ENCODE measurements around the gene RNF182. TPM values are rescaled to one million over a fixed set of nuclear protein-coding genes. Genes with fewer than 3 reads are reported as not detected.
A peak's percentile ranks its signal among the peaks of the same experiment; 100 is the strongest.

Gene RNF182
- total and polyA plus RNA-seq, 9 of the 15 experiments (the other 6 are each of a cell fraction or from before 2014, with no cell fraction given): 12.8 to 22.8 (median 17.5) TPM

DNA sequence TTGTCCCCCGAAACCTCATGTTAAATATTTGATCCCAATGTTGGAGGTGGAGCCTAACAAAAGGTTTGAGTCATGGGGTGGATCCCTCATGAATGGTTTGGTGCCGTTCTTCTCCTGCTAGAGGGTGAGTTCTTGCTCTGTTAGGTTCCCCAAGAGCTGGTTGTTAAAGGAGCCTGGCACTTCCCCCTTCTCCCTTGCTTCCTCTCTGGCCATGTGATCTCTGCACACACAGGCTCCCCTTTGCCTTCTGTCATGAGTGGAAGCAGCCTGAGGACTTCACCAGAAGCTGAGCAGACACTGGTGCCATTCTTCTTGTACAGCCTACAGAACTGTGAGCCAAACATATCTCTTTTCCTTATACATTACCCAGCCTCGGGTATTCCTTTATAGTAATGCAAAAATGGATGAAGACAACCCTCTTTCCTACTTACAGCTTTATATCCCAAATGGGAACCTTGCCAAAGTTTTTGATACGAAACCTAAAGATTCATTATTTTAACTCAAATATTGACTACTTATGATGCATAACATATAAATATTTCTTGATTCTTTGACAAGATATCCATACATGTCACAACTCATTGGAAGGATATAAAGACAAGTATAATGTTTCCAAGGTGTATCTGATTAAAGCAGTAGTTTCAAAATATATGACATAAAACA, 61.0 kb downstream of the RNF182 start (continued):
- TF ChIP-seq, protein P1, sequence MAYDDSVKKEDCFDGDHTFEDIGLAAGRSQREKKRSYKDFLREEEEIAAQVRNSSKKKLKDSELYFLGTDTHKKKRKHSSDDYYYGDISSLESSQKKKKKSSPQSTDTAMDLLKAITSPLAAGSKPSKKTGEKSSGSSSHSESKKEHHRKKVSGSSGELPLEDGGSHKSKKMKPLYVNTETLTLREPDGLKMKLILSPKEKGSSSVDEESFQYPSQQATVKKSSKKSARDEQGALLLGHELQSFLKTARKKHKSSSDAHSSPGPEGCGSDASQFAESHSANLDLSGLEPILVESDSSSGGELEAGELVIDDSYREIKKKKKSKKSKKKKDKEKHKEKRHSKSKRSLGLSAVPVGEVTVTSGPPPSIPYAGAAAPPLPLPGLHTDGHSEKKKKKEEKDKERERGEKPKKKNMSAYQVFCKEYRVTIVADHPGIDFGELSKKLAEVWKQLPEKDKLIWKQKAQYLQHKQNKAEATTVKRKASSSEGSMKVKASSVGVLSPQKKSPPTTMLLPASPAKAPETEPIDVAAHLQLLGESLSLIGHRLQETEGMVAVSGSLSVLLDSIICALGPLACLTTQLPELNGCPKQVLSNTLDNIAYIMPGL (CRISPR knock-in tag; IDR thresholded peaks at IDR 0.05): no peak
- TF ChIP-seq ETV1 (tag; conservative IDR thresholded peaks at IDR 0.05; ENCODE audit: low read depth): peak; percentile 42
- no peak for TF ChIP-seq SMAD1 (IDR thresholded peaks at IDR 0.05; ENCODE audit: low read depth, low read length, partially characterized antibody)
- TF ChIP-seq PHF8 (IDR thresholded peaks at IDR 0.05; ENCODE audit: borderline replicate concordance, low read length): peak; percentile 18; the same call in 1 of the 2 replicates
- TF ChIP-seq, protein P2, sequence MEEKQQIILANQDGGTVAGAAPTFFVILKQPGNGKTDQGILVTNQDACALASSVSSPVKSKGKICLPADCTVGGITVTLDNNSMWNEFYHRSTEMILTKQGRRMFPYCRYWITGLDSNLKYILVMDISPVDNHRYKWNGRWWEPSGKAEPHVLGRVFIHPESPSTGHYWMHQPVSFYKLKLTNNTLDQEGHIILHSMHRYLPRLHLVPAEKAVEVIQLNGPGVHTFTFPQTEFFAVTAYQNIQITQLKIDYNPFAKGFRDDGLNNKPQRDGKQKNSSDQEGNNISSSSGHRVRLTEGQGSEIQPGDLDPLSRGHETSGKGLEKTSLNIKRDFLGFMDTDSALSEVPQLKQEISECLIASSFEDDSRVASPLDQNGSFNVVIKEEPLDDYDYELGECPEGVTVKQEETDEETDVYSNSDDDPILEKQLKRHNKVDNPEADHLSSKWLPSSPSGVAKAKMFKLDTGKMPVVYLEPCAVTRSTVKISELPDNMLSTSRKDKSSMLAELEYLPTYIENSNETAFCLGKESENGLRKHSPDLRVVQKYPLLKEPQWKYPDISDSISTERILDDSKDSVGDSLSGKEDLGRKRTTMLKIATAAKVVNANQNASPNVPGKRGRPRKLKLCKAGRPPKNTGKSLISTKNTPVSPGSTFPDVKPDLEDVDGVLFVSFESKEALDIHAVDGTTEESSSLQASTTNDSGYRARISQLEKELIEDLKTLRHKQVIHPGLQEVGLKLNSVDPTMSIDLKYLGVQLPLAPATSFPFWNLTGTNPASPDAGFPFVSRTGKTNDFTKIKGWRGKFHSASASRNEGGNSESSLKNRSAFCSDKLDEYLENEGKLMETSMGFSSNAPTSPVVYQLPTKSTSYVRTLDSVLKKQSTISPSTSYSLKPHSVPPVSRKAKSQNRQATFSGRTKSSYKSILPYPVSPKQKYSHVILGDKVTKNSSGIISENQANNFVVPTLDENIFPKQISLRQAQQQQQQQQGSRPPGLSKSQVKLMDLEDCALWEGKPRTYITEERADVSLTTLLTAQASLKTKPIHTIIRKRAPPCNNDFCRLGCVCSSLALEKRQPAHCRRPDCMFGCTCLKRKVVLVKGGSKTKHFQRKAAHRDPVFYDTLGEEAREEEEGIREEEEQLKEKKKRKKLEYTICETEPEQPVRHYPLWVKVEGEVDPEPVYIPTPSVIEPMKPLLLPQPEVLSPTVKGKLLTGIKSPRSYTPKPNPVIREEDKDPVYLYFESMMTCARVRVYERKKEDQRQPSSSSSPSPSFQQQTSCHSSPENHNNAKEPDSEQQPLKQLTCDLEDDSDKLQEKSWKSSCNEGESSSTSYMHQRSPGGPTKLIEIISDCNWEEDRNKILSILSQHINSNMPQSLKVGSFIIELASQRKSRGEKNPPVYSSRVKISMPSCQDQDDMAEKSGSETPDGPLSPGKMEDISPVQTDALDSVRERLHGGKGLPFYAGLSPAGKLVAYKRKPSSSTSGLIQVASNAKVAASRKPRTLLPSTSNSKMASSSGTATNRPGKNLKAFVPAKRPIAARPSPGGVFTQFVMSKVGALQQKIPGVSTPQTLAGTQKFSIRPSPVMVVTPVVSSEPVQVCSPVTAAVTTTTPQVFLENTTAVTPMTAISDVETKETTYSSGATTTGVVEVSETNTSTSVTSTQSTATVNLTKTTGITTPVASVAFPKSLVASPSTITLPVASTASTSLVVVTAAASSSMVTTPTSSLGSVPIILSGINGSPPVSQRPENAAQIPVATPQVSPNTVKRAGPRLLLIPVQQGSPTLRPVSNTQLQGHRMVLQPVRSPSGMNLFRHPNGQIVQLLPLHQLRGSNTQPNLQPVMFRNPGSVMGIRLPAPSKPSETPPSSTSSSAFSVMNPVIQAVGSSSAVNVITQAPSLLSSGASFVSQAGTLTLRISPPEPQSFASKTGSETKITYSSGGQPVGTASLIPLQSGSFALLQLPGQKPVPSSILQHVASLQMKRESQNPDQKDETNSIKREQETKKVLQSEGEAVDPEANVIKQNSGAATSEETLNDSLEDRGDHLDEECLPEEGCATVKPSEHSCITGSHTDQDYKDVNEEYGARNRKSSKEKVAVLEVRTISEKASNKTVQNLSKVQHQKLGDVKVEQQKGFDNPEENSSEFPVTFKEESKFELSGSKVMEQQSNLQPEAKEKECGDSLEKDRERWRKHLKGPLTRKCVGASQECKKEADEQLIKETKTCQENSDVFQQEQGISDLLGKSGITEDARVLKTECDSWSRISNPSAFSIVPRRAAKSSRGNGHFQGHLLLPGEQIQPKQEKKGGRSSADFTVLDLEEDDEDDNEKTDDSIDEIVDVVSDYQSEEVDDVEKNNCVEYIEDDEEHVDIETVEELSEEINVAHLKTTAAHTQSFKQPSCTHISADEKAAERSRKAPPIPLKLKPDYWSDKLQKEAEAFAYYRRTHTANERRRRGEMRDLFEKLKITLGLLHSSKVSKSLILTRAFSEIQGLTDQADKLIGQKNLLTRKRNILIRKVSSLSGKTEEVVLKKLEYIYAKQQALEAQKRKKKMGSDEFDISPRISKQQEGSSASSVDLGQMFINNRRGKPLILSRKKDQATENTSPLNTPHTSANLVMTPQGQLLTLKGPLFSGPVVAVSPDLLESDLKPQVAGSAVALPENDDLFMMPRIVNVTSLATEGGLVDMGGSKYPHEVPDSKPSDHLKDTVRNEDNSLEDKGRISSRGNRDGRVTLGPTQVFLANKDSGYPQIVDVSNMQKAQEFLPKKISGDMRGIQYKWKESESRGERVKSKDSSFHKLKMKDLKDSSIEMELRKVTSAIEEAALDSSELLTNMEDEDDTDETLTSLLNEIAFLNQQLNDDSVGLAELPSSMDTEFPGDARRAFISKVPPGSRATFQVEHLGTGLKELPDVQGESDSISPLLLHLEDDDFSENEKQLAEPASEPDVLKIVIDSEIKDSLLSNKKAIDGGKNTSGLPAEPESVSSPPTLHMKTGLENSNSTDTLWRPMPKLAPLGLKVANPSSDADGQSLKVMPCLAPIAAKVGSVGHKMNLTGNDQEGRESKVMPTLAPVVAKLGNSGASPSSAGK (IDR thresholded peaks at IDR 0.05): peak; percentile 41; the same call in 1 of the 2 replicates
- TF ChIP-seq USF1 (CRISPR knock-in tag; IDR thresholded peaks at IDR 0.05): peak; percentile 77
- TF ChIP-seq SPI1 (IDR thresholded peaks at IDR 0.05; ENCODE audit: borderline replicate concordance, low read depth, low read length): peak; percentile 94
- TF ChIP-seq MAFF (IDR thresholded peaks at IDR 0.05; ENCODE audit: low read length): peak; percentile 20; the same call in 1 of the 2 replicates
- no peak for TF ChIP-seq ZKSCAN1 (IDR thresholded peaks at IDR 0.05; ENCODE audit: low read depth, low read length)
- TF ChIP-seq POLR2A (conservative IDR thresholded peaks at IDR 0.05): peak; percentile 70
- no peak for TF ChIP-seq MLLT1 (IDR thresholded peaks at IDR 0.05)
- TF ChIP-seq ETS2 (tag; IDR thresholded peaks at IDR 0.05; ENCODE audit: borderline replicate concordance, poor library complexity, severe bottlenecking): no peak
